Liver (tissue), 3 donors: ENCODE results near the gene ATIC.

Experiments used
- ATF3 ChIP-seq: IDR thresholded peaks from 2 replicates; pipeline ENCODE4 v1.6.1; 2016; ENCODE audit warnings: antibody characterized with exemption
- CTCF ChIP-seq: fragments of 150-350 bp; IDR thresholded peaks from 2 replicates; pipeline ENCODE4 v1.5.1; 2017; ENCODE audit warnings: improper control_type of control experiment, low read depth, low read length; ENCODE audit not compliant: missing input control
- EGR1 ChIP-seq, 2 donors: IDR thresholded peaks; 2 replicates each; pipeline ENCODE4 v1.6.1; 2016 to 2018; ENCODE audit warnings: antibody characterized with exemption in 2 of 2, low read depth in 2 of 2
- NR2F2 ChIP-seq: IDR thresholded peaks from 2 replicates; pipeline ENCODE4 v1.6.1; 2016; ENCODE audit warnings: antibody characterized with exemption
- RXRA ChIP-seq, 2 donors: IDR thresholded peaks; 2 replicates each; pipeline ENCODE4 v1.6.1; 2017 to 2018; ENCODE audit warnings: antibody characterized with exemption in 2 of 2, mild to moderate bottlenecking in 1 of 2
- TAF1 ChIP-seq: conservative IDR thresholded peaks from 2 replicates; pipeline ENCODE4 v1.6.1; 2016; ENCODE audit warnings: antibody characterized with exemption, mild to moderate bottlenecking
- donor health status: healthy.
- donor health status: healthy.

GRCh38 chr2:215371915-215372897, 60.3 kb downstream of the ATIC start:
- TF ChIP-seq CTCF (no peak), RXRA (IDR thresholded peaks at IDR 0.05) (no peak), NR2F2 (no peak), TAF1 (no peak), ATF3 (no peak), EGR1 (IDR thresholded peaks at IDR 0.05; ENCODE audit: low read depth in 2 of 2) (no peak)
